ENCODE results near the gene AHSP. TPM values are rescaled to one million over a fixed set of nuclear protein-coding genes. Genes with fewer than 3 reads are reported as not detected.

The AHSP gene
- total and polyA plus RNA-seq, 2 experiments from 2014 or later = not detected

- no peaks in the 10 kb centered on the region for H3K9me3 ChIP-seq (ENCODE audit: low read depth)
- DNase-seq = no peak
- H3F3A ChIP-seq (ENCODE audit: insufficient read depth) = no peaks in the 10 kb centered on the region; the same call in 1 of the 2 replicates
- H3K4me2 ChIP-seq (ENCODE audit: unreplicated experiment) = no peak overlapping the region
- TF ChIP-seq EZH2phosphoT487 (IDR thresholded peaks at IDR 0.05; ENCODE audit: insufficient read depth, low read depth) (no peak), EZH2 (IDR thresholded peaks at IDR 0.05; ENCODE audit: insufficient read depth, poor library complexity, severe bottlenecking) (no peak)
- H3K79me2 ChIP-seq (ENCODE audit: insufficient read depth) = peaks cover 8% of the 10 kb centered on the region; the same call in 1 of the 2 replicates
- in situ Hi-C loops (cut with MboI) = no loop called here
- no peaks in the 10 kb centered on the region for H3K4me1 ChIP-seq (ENCODE audit: insufficient read depth)
- WGBS, 2 experiments (ENCODE audit: low coverage in 1 of 2, low lambda C conversion rate in 2 of 2, missing lambda C conversion rate in 2 of 2) = 81 to 82% methylated on average over 8 to 10 of the region's 10 CpGs
- no peak overlapping the region for H2AFZ ChIP-seq
- no peak overlapping the region for H3K4me3 ChIP-seq
- H3K27me3 ChIP-seq (replicated peaks; ENCODE audit: insufficient read depth) = no peaks in the 10 kb centered on the region
- no peak overlapping the region for H3K9ac ChIP-seq
- H3K9me2 ChIP-seq (ENCODE audit: insufficient read depth) = no peaks in the 10 kb centered on the region
- H4K20me1 ChIP-seq (ENCODE audit: insufficient read depth) = no peaks in the 10 kb centered on the region
- H3K36me3 ChIP-seq (ENCODE audit: low read depth) = no peaks in the 10 kb centered on the region; the same call in 1 of the 2 replicates
- no peak overlapping the region for H3K27ac ChIP-seq
These were observed 31.0 kb upstream of the AHSP start for GRCh38 chr16:31496670-31497069.

GRCh38 chr16:31498493-31498892 lies 29.2 kb upstream of the AHSP start:
- Histone ChIP-seq H3K9me2 (ENCODE audit: insufficient read depth) (no peaks in the 10 kb centered on the region), H3K36me3 (ENCODE audit: low read depth) (no peaks in the 10 kb centered on the region; the same call in 1 of the 2 replicates), H2AFZ (no peak overlapping the region), H4K20me1 (ENCODE audit: insufficient read depth) (no peaks in the 10 kb centered on the region), H3K9ac (no peak overlapping the region), H3K27ac (no peak overlapping the region), H3K4me2 (ENCODE audit: unreplicated experiment) (no peak overlapping the region), H3F3A (ENCODE audit: insufficient read depth) (peaks cover 8% of the 10 kb centered on the region; the same call in 1 of the 2 replicates), H3K27me3 (replicated peaks; ENCODE audit: insufficient read depth) (no peaks in the 10 kb centered on the region), H3K4me1 (ENCODE audit: insufficient read depth) (peaks cover 5% of the 10 kb centered on the region; the same call in 1 of the 2 replicates), H3K79me2 (ENCODE audit: insufficient read depth) (peaks cover 9% of the 10 kb centered on the region; the same call in 1 of the 2 replicates), H3K4me3 (no peak overlapping the region), H3K9me3 (ENCODE audit: low read depth) (no peaks in the 10 kb centered on the region)
- no peak for DNase-seq
- 97 to 99% methylated on average over 8 of the region's 8 CpGs for WGBS, 2 experiments (ENCODE audit: low coverage in 1 of 2, low lambda C conversion rate in 2 of 2, missing lambda C conversion rate in 2 of 2)
- no peak for TF ChIP-seq EZH2phosphoT487 (IDR thresholded peaks at IDR 0.05; ENCODE audit: insufficient read depth, low read depth)
- no peak for TF ChIP-seq EZH2 (IDR thresholded peaks at IDR 0.05; ENCODE audit: insufficient read depth, poor library complexity, severe bottlenecking)
- in situ Hi-C loops (cut with MboI) = no loop called here

- no peak overlapping the region for H2AFZ ChIP-seq
- H3K9me2 ChIP-seq (ENCODE audit: insufficient read depth) = no peaks in the 10 kb centered on the region
- 94 to 96% methylated on average over 8 of the region's 8 CpGs for WGBS, 2 experiments (ENCODE audit: low coverage in 1 of 2, low lambda C conversion rate in 2 of 2, missing lambda C conversion rate in 2 of 2)
- H4K20me1 ChIP-seq (ENCODE audit: insufficient read depth) = no peaks in the 10 kb centered on the region
- no peaks in the 10 kb centered on the region; the same call in 1 of the 2 replicates for H3K36me3 ChIP-seq (ENCODE audit: low read depth)
- H3K4me3 ChIP-seq = no peak overlapping the region
- H3K27me3 ChIP-seq (replicated peaks; ENCODE audit: insufficient read depth) = no peaks in the 10 kb centered on the region
- H3K4me1 ChIP-seq (ENCODE audit: insufficient read depth) = peaks cover 5% of the 10 kb centered on the region; the same call in 1 of the 2 replicates
- no peak overlapping the region for H3K4me2 ChIP-seq (ENCODE audit: unreplicated experiment)
- peaks cover 9% of the 10 kb centered on the region; the same call in 1 of the 2 replicates for H3K79me2 ChIP-seq (ENCODE audit: insufficient read depth)
- H3K9ac ChIP-seq = no peak overlapping the region
- peaks cover 8% of the 10 kb centered on the region; the same call in 1 of the 2 replicates for H3F3A ChIP-seq (ENCODE audit: insufficient read depth)
- no peak for DNase-seq
- H3K27ac ChIP-seq = no peak overlapping the region
- TF ChIP-seq EZH2phosphoT487 (IDR thresholded peaks at IDR 0.05; ENCODE audit: insufficient read depth, low read depth) = no peak
- TF ChIP-seq EZH2 (IDR thresholded peaks at IDR 0.05; ENCODE audit: insufficient read depth, poor library complexity, severe bottlenecking) = no peak
- in situ Hi-C loops (cut with MboI) = no loop called here
- no peaks in the 10 kb centered on the region for H3K9me3 ChIP-seq (ENCODE audit: low read depth)
These were observed 27.8 kb upstream of the AHSP start for GRCh38 chr16:31499928-31500327.

- Histone ChIP-seq H3K4me1 (ENCODE audit: insufficient read depth) (peaks cover 7% of the 10 kb centered on the region; the same call in 1 of the 2 replicates), H4K20me1 (ENCODE audit: insufficient read depth) (no peaks in the 10 kb centered on the region), H3K79me2 (ENCODE audit: insufficient read depth) (peaks cover 16% of the 10 kb centered on the region), H3F3A (ENCODE audit: insufficient read depth) (peaks cover 8% of the 10 kb centered on the region; the same call in 1 of the 2 replicates), H3K9ac (no peak overlapping the region), H3K27ac (no peak overlapping the region), H3K9me3 (ENCODE audit: low read depth) (no peaks in the 10 kb centered on the region), H3K4me3 (no peak overlapping the region), H3K36me3 (ENCODE audit: low read depth) (no peaks in the 10 kb centered on the region; the same call in 1 of the 2 replicates), H3K9me2 (ENCODE audit: insufficient read depth) (no peaks in the 10 kb centered on the region), H3K4me2 (ENCODE audit: unreplicated experiment) (no peak overlapping the region), H2AFZ (no peak overlapping the region), H3K27me3 (replicated peaks; ENCODE audit: insufficient read depth) (no peaks in the 10 kb centered on the region)
- WGBS, 2 experiments (ENCODE audit: low coverage in 1 of 2, low lambda C conversion rate in 2 of 2, missing lambda C conversion rate in 2 of 2) = 66 to 85% methylated on average over 3 of the region's 3 CpGs
- DNase-seq = no peak
- TF ChIP-seq EZH2 (IDR thresholded peaks at IDR 0.05; ENCODE audit: insufficient read depth, poor library complexity, severe bottlenecking) (no peak), EZH2phosphoT487 (IDR thresholded peaks at IDR 0.05; ENCODE audit: insufficient read depth, low read depth) (no peak)
- in situ Hi-C loops (cut with MboI) = no loop called here
These were observed 26.3 kb upstream of the AHSP start for GRCh38 chr16:31501226-31501965.

Data from GM23248 (cell line).